ENCODE measurements around the gene PDE8A. TPM values are rescaled to one million over a fixed set of nuclear protein-coding genes. Genes with fewer than 3 reads are reported as not detected.
A peak's percentile ranks its signal among the peaks of the same experiment; 100 is the strongest.

Gene PDE8A
- total and polyA plus RNA-seq, 12 donors, result 10.9 to 46.7 (median 17.4) TPM

DNA sequence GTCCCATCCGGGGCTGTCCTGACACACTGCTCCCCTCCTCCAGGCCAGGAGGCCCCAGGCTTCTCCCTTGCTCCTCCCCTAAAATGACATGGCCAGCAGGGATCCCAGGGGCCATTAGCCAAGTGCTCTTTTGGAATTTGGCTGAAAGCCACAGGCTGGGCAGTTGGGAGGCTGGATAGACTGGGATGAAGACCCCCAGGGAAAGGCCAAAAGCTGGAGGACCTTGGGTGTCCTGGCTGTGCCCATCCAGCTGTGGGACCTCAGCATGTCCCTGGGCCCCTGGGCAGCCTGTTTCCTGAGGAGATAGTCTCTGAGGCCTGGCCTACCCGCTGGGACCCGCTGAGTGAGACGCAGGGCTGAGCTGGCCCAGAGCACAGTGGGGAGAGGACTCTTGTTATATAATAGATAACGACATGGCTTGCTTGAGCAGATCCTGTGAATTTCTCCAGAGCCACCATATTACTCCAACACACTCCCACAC lies 5.7 kb upstream of the PDE8A start:
- no peaks in the 10 kb centered on the region for H3K9me3 ChIP-seq
- DNase-seq (no peak), ATAC-seq (no peak)
- TF ChIP-seq, protein P1, sequence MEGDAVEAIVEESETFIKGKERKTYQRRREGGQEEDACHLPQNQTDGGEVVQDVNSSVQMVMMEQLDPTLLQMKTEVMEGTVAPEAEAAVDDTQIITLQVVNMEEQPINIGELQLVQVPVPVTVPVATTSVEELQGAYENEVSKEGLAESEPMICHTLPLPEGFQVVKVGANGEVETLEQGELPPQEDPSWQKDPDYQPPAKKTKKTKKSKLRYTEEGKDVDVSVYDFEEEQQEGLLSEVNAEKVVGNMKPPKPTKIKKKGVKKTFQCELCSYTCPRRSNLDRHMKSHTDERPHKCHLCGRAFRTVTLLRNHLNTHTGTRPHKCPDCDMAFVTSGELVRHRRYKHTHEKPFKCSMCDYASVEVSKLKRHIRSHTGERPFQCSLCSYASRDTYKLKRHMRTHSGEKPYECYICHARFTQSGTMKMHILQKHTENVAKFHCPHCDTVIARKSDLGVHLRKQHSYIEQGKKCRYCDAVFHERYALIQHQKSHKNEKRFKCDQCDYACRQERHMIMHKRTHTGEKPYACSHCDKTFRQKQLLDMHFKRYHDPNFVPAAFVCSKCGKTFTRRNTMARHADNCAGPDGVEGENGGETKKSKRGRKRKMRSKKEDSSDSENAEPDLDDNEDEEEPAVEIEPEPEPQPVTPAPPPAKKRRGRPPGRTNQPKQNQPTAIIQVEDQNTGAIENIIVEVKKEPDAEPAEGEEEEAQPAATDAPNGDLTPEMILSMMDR (IDR thresholded peaks at IDR 0.05), result no peak
- H3K4me1 ChIP-seq, result peaks cover 3 to 30% (median 13%) of the 10 kb centered on the region in 9 donors
- intact Hi-C loops (cut with DNase I), result loop anchor here in 1 of 10 donors (10.0 kb wide), 1 partner anchor 59 kb away; no protein-coding TSS in a partner anchor
- no peak overlapping the region for H3K4me3 ChIP-seq
- no peak overlapping the region for H3K27ac ChIP-seq
- WGBS, 2 donors, result 59 to 63% methylated on average over 5 of the region's 5 CpGs
- H3K27me3 ChIP-seq, result no peaks in the 10 kb centered on the region
- H3K36me3 ChIP-seq, result no peaks in the 10 kb centered on the region

GRCh38 chr15:84976746-84977345 lies 4.8 kb upstream of the PDE8A start:
- intact Hi-C loops (cut with DNase I), result loop anchor here in 1 of 10 donors (10.0 kb wide), 1 partner anchor 58 kb away; no protein-coding TSS in a partner anchor
- peaks cover 3 to 27% (median 13%) of the 10 kb centered on the region in 9 donors for H3K4me1 ChIP-seq
- 97% methylated on average over 10 of the region's 10 CpGs for WGBS, 2 donors
- no peaks in the 10 kb centered on the region for H3K27me3 ChIP-seq
- no peak for ATAC-seq
- H3K36me3 ChIP-seq, result no peaks in the 10 kb centered on the region
- no peak overlapping the region for H3K4me3 ChIP-seq
- DNase-seq, result no peak
- TF ChIP-seq, protein P1 (IDR thresholded peaks at IDR 0.05), result no peak
- H3K27ac ChIP-seq, result no peak overlapping the region
- H3K9me3 ChIP-seq, result no peaks in the 10 kb centered on the region

DNA sequence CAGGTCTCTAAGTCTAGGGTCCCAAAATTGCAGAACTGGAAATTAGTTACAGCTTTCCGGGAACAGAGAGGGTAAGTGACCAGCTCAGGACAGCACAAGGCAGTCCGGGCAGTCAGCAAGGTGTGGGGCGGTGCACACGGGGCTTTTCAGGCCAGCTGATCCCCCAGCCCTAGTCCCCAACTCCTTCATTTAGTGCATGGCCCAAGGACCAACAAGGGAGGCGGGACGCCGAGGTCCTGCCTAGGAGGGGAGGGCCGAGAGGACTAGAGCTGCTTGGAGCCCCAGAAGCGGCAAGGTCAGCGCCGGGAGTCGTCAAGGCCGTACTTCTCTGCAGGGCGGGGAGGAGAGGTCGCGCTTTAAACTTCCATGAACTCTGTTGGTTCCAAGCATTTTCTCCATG lies 2.0 kb upstream of the PDE8A start:
- H3K27me3 ChIP-seq, result no peaks in the 10 kb centered on the region
- no peaks in the 10 kb centered on the region for H3K36me3 ChIP-seq
- peak in 1 of 2 donors; percentile 49 for DNase-seq
- intact Hi-C loops (cut with DNase I), result loop anchor here in 9 of 10 donors (5.0 to 10.0 kb wide), 5 partner anchors 48 to 65 kb away; no protein-coding TSS in a partner anchor
- H3K27ac ChIP-seq, result peak overlapping the region in 9 of 10 donors; percentile 1 to 98 (median 96)
- 29 to 30% methylated on average over 16 of the region's 16 CpGs for WGBS, 2 donors
- peaks cover 3 to 46% (median 35%) of the 10 kb centered on the region in 9 donors for H3K4me1 ChIP-seq
- ATAC-seq, result no peak
- peak overlapping the region in 9 of 10 donors; percentile 62 to 96 (median 82) for H3K4me3 ChIP-seq
- H3K9me3 ChIP-seq, result no peaks in the 10 kb centered on the region
- TF ChIP-seq, protein P1 (IDR thresholded peaks at IDR 0.05), result no peak

GRCh38 chr15:84980196-84981053 lies 1.2 kb upstream of the PDE8A start:
- TF ChIP-seq, protein P1 (IDR thresholded peaks at IDR 0.05), result peak in 2 of 9 donors; percentile 8 to 20
- no peaks in the 10 kb centered on the region for H3K36me3 ChIP-seq
- intact Hi-C loops (cut with DNase I), result loop anchor here in 8 of 10 donors (5.0 to 10.0 kb wide), 4 partner anchors 47 to 64 kb away; no protein-coding TSS in a partner anchor
- H3K4me3 ChIP-seq, result peak overlapping the region; percentile 62 to 96 (median 85)
- DNase-seq (peak; percentile 83 to 87), ATAC-seq (peak; percentile 71 to 90 (median 81))
- WGBS, 2 donors, result 0% methylated on average over 65 to 66 of the region's 66 CpGs
- no peaks in the 10 kb centered on the region for H3K27me3 ChIP-seq
- H3K4me1 ChIP-seq, result peaks cover 6 to 54% (median 39%) of the 10 kb centered on the region in 9 donors
- no peaks in the 10 kb centered on the region for H3K9me3 ChIP-seq
- peak overlapping the region; percentile 91 to 98 (median 96) for H3K27ac ChIP-seq

Data from heart right ventricle (tissue), 16 donors.